G401 (cell line): ENCODE results near the gene MRS2. TPM values are rescaled to one million over a fixed set of nuclear protein-coding genes. Genes with fewer than 3 reads are reported as not detected.

Experiments
- DNase-seq: peaks from one replicate; pipeline ENCODE4 v3.0.0-alpha.2; 2015; ENCODE audit warnings: low spot score
- in situ Hi-C: cut with HindIII; loops from 2 replicates; pipeline ENCODE4 v1.10.0; 2016; ENCODE audit warnings: low sequenced_read_pairs, mixed read lengths
- total RNA-seq: library from RNA; depleted of rRNA; stranded (reverse); fragments of >200 nt; shearing (Covaris generic); gene quantifications from 2 replicates; pipeline ENCODE4 v1.2.3, GENCODE V29; 2014

The MRS2 gene
- total RNA-seq, 1 experiment from 2014 or later: 23.0 TPM

DNA sequence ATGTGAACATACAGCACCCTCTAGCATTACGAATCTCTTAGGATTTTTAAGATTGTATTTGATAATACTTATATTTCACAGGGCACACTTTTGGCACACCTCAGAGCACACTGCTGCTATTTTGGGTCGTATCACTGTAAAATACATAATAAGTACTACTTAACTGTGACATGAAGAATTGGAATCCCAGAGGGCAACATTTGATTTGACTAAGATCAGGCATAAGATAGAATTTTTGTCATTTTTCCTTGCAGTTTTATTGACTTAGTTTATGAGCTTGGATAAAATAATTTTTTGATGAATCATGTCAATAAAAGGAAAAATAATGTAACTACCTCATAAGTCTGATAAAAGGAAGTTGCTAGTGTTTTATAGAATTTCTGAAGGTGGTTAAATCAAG, 22.4 kb downstream of the MRS2 start:
- DNase-seq: no peak

DNA sequence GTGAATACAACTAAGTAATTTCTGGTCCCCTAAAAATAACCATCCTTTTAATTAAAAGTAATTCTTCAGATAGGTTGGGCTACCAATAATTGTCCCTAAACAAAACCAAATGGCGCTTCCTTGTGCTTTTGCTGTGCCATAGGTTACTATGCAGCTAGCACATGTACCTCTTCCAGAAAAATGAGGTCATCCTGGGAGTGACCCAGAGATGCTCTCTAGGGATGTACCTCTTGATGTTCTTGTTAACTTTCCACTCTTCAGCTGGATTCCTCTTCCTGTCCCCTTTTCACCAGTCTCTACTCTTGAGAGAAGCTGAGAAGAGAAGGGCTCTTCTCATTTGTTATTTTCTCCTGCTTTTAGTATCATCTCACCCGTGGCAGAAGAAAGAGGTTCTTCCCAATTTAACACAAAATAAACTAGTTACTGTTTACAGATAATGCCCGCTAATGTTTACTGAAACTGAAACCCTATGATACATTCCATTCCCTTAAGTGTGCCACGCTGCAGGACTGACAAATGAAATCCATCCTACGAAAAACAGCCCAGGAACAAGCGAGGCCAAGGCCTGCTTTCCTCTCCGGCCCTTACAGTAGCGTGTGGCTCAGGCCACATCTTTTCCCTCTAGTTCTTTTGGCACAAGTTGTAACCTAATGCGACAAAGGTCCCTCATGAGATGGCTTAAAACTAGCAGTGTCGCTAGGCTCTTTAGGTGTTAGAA, 24.2 kb downstream of the MRS2 start:
- DNase-seq: no peak
- in situ Hi-C loops: no loop called here

More for the DNA sequence above, 22.4 kb downstream of the MRS2 start:
- in situ Hi-C loops: no loop called here

DNA sequence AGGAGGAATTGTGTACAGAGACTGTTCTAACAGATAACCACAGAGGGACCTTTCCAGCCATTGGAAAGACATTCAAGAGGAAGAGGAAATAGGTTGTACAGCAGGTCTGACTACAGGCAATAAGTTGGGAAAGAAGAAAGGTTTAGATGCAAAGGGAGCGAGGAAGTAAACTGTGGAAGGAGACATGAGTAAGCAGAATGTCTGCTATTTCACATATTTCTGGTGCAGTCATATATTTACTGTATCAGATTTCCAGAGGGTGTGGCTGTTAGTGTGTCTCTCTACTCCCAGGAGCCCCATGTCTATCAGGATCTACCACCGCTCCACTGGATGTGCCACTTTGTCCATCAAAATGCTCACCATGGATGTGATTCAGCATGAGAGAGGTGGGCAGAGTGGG, 25.9 kb downstream of the MRS2 start:
- in situ Hi-C loops: no loop called here
- DNase-seq: no peak

DNA sequence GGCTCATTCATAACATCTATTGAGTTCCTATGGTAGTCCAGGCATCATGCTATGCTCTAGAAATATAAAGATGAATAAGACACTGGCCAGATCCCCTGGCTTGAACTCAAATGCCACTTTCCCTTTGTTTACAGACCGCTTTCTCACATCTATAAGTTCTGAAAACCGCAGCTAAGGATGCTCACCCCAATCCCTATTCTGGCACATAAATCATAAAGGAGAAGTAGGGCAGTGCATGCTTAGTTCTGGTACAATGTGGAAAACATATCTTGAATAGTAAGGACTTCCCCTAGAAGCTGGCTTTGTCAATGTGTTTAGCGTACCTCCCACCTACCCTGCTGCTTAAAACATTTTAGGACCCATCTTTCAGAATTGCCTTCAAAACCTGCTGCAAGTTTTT, 26.4 kb downstream of the MRS2 start:
- no peak for DNase-seq
- in situ Hi-C loops: no loop called here

DNA sequence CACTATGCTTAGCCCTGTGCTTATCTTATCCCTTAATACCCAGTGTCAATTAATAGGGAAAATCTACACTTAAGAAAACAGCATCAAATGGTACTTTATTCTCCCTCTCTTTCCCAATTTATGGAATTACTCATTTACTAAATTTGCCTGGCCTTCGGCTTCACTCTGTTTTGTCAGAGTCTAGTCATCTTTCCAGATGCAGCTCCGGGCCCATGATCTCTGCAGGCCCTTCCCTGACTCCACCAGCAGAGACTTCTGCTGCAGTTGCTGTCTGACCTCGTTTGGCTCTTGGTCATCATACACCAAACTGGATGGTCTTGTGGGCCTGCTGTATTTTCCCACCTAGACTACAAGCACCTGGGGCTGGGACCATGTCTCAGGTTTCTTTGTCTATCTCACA, 27.4 kb downstream of the MRS2 start:
- in situ Hi-C loops: no loop called here
- DNase-seq: no peak

DNA sequence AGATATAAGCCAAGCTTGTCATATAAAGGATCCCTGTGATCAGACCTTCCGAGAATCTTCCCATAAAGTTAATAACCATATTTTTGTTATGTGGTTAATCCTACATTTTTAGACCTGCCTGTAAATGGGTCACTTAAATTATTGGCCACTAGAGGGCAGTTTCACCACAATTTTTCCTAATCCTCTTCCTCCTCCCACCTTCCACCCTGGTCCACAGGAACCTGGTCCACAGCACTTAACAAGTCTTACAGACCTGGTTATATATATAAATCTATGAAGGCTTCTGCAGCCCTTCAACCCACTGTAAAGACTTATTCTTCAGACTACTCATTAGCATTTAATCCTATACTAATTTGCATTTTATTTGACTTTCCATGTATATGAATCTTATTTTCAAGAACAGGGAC, 28.3 kb downstream of the MRS2 start:
- peak; percentile 62 for DNase-seq
- in situ Hi-C loops: no loop called here

DNA sequence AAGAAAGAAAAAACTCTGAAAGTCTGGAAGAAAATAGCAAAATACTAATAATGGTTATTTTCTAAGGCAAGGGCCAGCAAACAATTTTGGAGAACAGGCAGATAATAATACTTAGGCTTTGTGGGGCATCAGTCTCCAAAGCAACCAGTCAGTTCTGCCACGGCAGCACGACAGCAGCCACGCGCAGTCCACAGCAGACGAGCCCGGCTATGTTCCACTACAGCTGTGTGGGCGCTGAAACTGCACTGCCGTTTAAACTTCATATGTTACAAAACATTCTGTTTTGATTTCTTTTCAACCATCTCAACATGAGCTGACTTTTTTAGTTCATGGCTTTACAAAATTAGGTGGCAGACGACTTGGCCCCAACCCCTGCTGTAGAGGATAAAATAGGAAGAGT, 29.9 kb downstream of the MRS2 start:
- in situ Hi-C loops: no loop called here
- no peak for DNase-seq

DNA sequence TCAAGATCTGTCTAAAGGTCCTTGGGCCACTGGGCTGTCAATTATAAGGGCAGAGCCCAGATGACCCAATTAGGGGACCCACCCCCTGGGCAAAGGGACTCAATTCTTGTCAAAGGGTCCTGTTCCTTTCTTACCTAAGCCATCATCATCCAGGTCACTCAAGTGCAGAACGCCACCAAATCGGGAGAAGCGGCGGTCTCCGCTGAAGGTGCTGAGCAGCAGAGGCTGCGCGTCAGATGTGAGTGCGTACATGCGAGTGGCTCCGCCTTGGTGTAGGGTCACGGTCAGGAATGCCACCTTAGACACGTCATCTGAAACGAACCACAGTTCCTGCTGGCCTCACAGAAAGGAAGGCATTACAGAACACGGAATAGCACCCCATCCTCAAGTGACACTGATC, 34.2 kb downstream of the MRS2 start:
- DNase-seq: no peak
- in situ Hi-C loops: no loop called here

DNA sequence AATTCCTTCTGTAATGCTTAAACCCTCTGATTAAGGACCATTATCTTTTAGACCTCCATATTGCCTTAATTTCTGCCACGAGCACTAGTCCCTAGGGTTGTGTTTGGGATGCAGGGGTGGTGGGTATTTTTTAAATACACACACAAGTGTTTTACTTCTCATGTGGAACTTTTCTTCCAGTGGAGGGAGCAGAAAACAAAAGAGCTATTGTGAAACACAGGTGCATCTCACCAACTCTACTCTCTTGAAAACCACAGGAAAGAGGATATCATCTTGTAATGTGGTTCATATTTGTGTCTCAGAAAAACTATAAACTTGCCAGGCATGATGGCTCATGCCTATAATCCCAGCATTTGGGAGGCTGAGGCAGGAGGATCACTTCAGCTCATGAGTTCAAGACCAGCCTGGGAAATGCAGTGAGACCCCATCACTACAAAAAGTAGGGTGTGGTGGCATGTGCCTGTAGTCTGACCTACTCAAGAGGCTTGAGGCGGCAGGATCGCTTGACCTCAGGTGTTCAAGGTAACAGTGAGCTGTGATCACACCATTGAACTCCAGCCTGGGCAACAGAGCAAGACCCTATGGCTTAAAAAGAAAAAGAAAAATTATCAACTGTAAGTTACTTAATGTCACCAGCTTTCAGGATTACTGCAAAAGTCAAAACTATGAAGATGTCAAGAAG, 37.3 kb downstream of the MRS2 start:
- no peak for DNase-seq
- in situ Hi-C loops: no loop called here

DNA sequence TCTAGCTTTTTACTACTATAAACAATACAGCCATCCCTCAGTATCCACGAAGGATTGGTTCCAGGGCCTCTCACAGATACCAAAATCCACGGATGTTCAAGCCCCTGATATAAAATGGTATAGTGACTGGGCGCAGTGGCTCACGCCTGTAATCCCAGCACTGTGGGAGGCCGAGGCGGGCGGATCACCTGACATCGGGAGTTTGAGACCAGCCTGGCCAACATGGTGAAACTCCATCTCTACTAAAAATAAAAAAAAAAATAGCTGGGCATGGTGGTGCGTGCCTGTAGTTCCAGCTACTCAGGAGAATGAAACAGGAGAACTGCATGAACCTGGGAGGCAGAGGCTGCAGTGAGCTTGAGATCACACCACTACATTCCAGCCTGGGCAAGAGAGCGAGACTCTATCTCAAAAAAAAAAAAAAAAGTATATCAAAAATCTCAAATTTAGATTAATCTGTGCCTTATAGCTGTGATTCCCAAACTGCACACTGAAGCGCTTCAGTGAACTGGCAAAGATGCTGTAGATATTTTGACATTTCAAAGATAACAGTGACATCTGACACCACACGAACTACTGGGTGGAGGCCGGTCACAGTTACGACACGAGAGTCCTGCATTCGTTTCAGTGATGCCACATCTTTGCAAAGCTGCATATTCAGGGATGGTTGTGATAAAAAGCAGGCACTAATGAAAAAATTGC, 38.3 kb downstream of the MRS2 start:
- in situ Hi-C loops: no loop called here
- no peak for DNase-seq

DNA sequence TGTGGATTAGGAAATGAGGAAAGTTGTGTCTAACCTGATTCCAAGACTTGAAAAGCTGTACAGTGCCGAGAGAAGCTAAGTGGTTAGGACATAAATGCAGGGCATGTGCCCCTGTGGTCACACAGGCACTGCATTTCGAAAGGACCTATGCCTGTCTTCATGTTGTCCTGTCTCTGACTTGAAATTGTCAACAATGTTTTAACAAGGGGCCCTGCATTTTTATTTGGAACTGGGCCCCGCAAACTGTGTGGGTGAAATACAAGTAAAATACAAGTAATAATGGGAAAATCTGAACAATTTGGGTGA, 38.8 kb downstream of the MRS2 start:
- in situ Hi-C loops: no loop called here
- no peak for DNase-seq

DNA sequence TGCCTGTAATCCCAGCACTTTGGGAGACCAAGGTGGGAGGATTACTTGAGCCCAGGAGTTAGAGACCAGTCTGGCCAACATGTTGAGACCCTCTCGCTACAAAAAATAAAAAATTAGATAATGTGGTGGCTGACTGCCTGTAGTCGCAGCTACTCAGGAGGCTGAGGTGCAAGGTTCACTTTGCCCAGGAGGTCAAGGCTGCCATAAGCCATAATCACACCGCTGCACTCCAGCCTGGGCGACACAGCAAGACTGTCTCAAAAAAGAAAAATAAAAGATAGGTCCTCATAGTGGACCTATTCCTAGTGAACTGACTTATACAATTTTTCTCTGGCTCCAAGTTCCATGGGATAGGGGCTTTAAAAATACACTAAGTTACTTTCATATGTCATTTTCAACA, 41.9 kb downstream of the MRS2 start:
- in situ Hi-C loops: no loop called here
- no peak for DNase-seq

DNA sequence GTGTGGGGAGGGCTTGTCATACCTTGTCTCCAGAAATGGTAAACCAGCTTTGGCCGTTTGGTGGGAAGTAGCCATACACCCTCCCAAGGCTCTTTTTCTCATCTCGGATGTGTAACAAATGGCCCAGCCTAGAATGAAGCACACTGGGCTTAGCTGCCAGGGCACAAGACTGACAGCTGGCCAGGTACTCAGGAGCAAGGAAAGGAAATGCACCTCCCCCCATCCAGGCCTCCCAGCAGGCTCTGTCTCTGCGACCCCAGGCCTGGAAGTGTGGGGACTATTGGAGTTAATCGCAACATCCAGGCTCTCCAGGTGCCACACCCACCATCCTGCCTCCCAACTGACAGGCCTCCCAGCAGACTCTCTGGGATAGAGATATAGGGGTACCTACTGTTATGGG, 43.0 kb downstream of the MRS2 start:
- in situ Hi-C loops: no loop called here
- DNase-seq: no peak

DNA sequence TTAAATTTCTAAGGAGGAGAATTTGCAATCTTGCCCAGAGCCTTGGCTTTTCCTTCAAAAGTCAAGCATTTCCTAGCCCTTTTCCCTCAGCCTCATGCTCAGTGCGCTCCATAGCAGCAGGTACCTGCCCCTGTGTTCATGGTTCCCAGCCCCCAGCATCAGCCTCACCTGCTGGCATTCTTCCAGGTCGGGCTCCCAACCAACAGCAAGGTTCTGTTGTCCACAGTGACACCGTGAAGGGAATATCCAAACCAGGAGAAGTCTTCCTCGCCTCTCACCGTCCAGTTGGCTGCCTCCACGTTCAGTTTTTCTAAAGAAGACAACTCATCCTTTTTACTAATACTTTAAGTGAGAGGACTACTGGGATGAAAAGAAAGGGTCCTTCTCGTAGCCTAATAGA, 43.9 kb downstream of the MRS2 start:
- no peak for DNase-seq
- in situ Hi-C loops: no loop called here

DNA sequence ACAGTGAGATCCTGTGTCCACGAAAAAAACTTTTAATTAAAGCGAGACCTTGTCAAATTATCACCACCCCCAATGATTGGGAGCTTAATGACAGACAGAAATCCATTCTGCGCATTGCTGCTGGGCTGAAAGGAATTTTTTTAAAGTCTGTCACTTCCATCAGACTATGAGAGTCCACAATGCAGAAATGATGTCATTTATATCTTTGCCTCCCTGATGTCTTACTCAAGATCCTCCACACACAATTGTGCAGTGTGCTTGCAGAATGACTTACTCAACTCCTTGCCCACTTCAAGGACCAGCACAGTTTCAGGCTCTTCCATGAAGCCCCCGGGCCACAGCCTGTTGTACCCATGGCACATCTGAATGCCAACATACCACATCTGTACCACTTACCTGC, 45.7 kb downstream of the MRS2 start:
- in situ Hi-C loops: no loop called here
- no peak for DNase-seq

DNA sequence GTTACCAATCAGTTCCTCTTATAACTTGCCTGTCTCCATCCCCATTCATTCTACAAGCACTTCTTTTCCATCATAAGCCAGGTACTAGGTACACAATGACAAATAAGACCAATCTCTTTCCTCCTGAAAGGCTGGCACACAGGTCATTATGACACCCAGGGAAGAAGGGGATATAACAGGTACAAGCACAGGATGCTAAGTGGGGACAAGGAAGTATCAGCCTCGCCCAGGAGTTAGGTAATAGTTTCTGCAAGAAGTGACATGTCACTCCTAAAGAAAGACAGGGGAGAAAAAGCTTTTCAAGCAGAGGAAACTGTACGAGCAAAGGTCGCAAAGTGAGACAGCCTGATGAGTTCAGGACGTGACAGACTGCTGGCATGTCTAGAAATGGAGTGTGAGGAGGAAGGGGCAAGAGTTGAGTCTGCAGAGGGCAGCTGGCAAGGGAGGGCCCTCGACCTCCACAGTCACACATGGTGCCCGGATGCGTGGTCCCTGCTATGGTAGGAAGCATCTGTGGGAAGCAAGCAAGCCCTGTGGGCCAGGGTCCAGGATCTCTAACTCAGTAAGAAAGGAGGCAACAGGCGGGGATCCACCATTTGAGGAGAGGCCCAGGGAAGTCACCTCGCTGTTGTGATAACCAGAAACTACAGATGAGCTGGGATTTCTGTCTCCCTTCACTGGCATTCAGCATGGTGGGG, 46.2 kb downstream of the MRS2 start:
- no peak for DNase-seq
- in situ Hi-C loops: no loop called here

DNA sequence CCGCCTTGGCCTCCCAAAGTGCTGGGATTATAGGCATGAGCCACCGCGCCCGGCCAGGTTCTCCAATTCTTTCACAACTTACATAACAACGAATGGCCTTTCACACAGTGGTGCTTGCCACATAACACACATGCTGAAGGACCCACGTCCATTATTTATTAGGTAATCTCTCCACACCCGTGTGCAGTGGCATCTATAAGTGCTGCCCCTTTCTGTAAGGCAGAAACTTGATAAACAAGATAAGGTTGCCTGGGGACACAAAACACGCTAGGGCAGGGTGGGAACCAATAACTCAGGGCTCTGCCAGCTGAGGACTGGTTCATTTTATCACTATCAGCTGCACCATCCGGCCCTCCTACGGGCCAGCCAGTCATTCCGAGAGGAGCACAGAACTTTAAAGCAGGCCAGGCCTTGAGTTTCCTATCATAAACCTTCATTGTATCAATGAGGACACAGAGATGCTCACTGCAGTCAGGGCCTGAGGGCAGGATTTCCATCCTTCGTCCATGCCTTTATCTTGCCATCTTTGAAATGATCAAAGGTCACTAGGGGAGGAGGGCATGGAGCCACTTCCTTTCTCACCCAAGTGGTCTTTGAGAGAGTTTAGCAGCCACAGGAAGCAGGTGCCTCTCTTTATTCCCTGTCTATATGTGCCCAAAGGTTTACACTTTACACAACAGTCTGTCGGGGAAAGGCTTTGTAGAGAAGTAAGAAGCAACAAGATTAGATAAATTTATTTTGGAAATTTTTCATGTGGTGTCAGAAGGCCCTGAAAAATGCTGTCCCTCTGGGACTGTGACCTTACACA, 49.0 kb downstream of the MRS2 start:
- no peak for DNase-seq

DNA sequence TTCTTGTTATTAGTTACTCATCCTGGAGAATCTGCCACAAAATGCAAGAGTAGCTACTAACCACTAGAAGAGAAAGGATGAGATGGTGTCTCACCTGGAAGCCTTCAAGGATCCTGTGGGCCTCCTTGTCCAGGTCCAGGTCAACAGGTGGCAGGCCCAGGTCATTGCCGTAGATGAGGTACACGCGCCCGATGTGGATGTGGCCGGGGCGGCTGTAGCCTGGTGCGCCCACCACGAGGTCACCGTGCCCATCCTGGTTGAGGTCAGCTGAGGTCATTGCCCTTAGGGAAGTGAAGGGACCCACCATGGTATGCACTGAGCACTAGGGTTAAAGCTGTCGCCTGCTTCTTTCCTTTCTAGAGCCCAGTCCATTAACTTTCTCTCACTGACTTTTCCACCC, 51.2 kb downstream of the MRS2 start:
- no peak for DNase-seq

More for the DNA sequence above, 49.0 kb downstream of the MRS2 start:
- in situ Hi-C loops: no loop called here

DNA sequence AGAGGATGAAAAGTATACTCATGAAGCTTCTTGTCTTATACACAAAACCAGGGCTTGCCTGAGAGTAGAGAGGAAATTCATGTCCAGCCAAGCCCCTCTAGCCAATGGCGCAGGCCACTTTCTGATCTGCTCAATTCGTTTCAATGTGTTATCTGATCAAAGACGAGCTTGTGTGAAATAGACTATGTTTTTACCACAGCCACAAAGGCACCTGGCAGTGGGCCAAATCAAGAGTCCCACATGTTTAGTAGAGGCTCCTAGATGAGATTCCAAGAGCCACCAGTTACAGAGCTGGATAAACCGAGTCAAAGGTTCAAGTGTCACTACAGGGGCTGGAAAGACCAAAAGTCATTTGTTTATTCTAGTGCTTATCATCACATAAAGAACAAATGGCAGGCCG, 51.7 kb downstream of the MRS2 start:
- no peak for DNase-seq
- in situ Hi-C loops: no loop called here

More for the DNA sequence above, 51.2 kb downstream of the MRS2 start:
- in situ Hi-C loops: no loop called here
